PC-3 (cell line): Measurements from ENCODE around the gene CDK16. TPM values are rescaled to one million over a fixed set of nuclear protein-coding genes. Genes with fewer than 3 reads are reported as not detected.

Experiments used
- ATAC-seq: fragments of 200-7000 bp; cut with Tn5 transposase; 2 replicates; pipeline ENCODE4 v1.9.1; 2020; ENCODE audit warnings: mild to moderate bottlenecking, moderate library complexity
- BruUV-seq: library from RNA; stranded (reverse); fragments of 400-500 nt; replicated peaks from 2 replicates; lab custom pipeline; 2021; lab: Mats Ljungman, UMichigan
- CTCF ChIA-PET: fragments of 300-600 bp; sonication (Branson Sonifier 250); formaldehyde crosslinking; loops from one replicate; lab custom pipeline; 2022; ENCODE audit warnings: antibody characterized with exemption; lab: Charles Lee
- POLR2A ChIA-PET: fragments of 300-600 bp; sonication (Branson Sonifier 250); formaldehyde crosslinking; loops from one replicate; lab custom pipeline; 2022; ENCODE audit warnings: antibody characterized with exemption; ENCODE audit not compliant: unreplicated experiment; lab: Charles Lee
- DNase-seq: peaks from one replicate; pipeline ENCODE4 v3.0.0-alpha.2; 2015
- H2AFZ ChIP-seq: fragments of 300-600 bp; sonication (generic); 2 replicates; pipeline ENCODE4 v1.6.0; 2016; ENCODE audit warnings: antibody characterized with exemption, low read length
- H3F3A ChIP-seq: fragments of 300-600 bp; sonication (generic); one replicate; pipeline ENCODE4 v1.6.0; 2017; ENCODE audit warnings: antibody characterized with exemption, low read length, control low read depth, mild to moderate bottlenecking; ENCODE audit not compliant: unreplicated experiment
- H3K27ac ChIP-seq: fragments of 300-600 bp; sonication (generic); 2 replicates; pipeline ENCODE4 v1.5.1; 2016; ENCODE audit warnings: mild to moderate bottlenecking, low read length
- H3K27me3 ChIP-seq: fragments of 300-600 bp; sonication (generic); 2 replicates; pipeline ENCODE4 v1.6.1; 2016; ENCODE audit warnings: low read length, mixed read lengths
- H3K36me3 ChIP-seq: fragments of 300-600 bp; sonication (generic); 2 replicates; pipeline ENCODE4 v1.6.1; 2016; ENCODE audit warnings: low read depth, mixed run types, low read length, mixed read lengths
- H3K4me1 ChIP-seq: fragments of 300-600 bp; sonication (generic); 2 replicates; pipeline ENCODE4 v1.5.1; 2016; ENCODE audit warnings: low read length; ENCODE audit not compliant: insufficient read depth
- H3K4me2 ChIP-seq: fragments of 300-600 bp; sonication (generic); 2 replicates; pipeline ENCODE4 v1.6.0; 2016; ENCODE audit warnings: low read length
- H3K4me3 ChIP-seq: fragments of 300-600 bp; sonication (generic); 2 replicates; pipeline ENCODE4 v1.5.1; 2016; ENCODE audit warnings: mild to moderate bottlenecking, low read length, mixed read lengths
- H3K79me2 ChIP-seq: fragments of 300-600 bp; sonication (generic); 2 replicates; pipeline ENCODE4 v1.6.1; 2017; ENCODE audit warnings: low read length, mixed read lengths
- H3K9ac ChIP-seq: fragments of 300-600 bp; sonication (generic); 2 replicates; pipeline ENCODE4 v1.6.0; 2016; ENCODE audit warnings: mild to moderate bottlenecking, low read length
- H3K9me2 ChIP-seq: fragments of 300-600 bp; sonication (generic); replicated peaks from 2 replicates; pipeline ENCODE4 v1.6.1; 2016; ENCODE audit warnings: mixed run types, low read length, mixed read lengths
- H3K9me3 ChIP-seq: fragments of 300-600 bp; sonication (generic); 2 replicates; pipeline ENCODE4 v1.6.1; 2016; ENCODE audit warnings: low read length, mixed read lengths
- H4K20me1 ChIP-seq: fragments of 300-600 bp; sonication (generic); 2 replicates; pipeline ENCODE4 v1.6.1; 2016; ENCODE audit warnings: low read length, mixed read lengths
- CTCF ChIP-seq: fragments of 300-600 bp; sonication (generic); conservative IDR thresholded peaks from 2 replicates; pipeline ENCODE4 v1.5.1; 2017; ENCODE audit warnings: antibody characterized with exemption, low read depth, mild to moderate bottlenecking, low read length
- EZH2 ChIP-seq: fragments of 300-600 bp; sonication (generic); IDR thresholded peaks from one replicate; pipeline ENCODE4 v1.6.1; 2017; ENCODE audit warnings: antibody characterized with exemption, mild to moderate bottlenecking, low read length; ENCODE audit not compliant: unreplicated experiment
- EZH2phosphoT487 ChIP-seq: fragments of 300-600 bp; sonication (generic); IDR thresholded peaks from 2 replicates; pipeline ENCODE4 v1.6.1; 2018; ENCODE audit warnings: mild to moderate bottlenecking, antibody characterized with exemption, low read length, borderline replicate concordance
- intact Hi-C: fragments of 100-400 bp; cut with micrococcal nuclease; formaldehyde crosslinking; loops from 2 replicates; pipeline ENCODE4 v1.9.0; 2023
- total RNA-seq: library from RNA; depleted of rRNA; stranded (reverse); fragments of >200 nt; gene quantifications from 2 replicates; pipeline ENCODE4 v1.2.3, GENCODE V29; 2014

CDK16 gene
- total RNA-seq, 1 experiment from 2014 or later = 155 TPM

GRCh38 chrX:47209508-47210238 is 8.8 kb upstream of the CDK16 start:
- H3K9me3 ChIP-seq = no peaks in the 10 kb centered on the region
- no peak for ATAC-seq
- 0 out of 2 replicates have a peak, but pooled peaks cover 5% of the 10 kb centered on the region for H3K79me2 ChIP-seq
- H3K27me3 ChIP-seq = no peaks in the 10 kb centered on the region
- no peak for DNase-seq
- H3F3A ChIP-seq = no peaks in the 10 kb centered on the region
- no peak overlapping the region for H3K4me3 ChIP-seq
- BruUV-seq = no TSS peak
- H3K9ac ChIP-seq = no peak overlapping the region
- H3K4me1 ChIP-seq = no peaks in the 10 kb centered on the region
- no peak overlapping the region for H3K4me2 ChIP-seq
- no peaks in the 10 kb centered on the region for H3K9me2 ChIP-seq
- CTCF ChIA-PET = no interaction called here
- H2AFZ ChIP-seq = no peak overlapping the region
- intact Hi-C loops = no loop called here
- H3K27ac ChIP-seq = no peak overlapping the region
- POLR2A ChIA-PET = interaction anchor here (0.5 to 0.7 kb wide), 2 partner anchors 49 to 78 kb away, joined by 3 read pairs; no protein-coding TSS in a partner anchor
- peaks cover 85% of the 10 kb centered on the region for H3K36me3 ChIP-seq
- TF ChIP-seq EZH2 (no peak), CTCF (no peak), EZH2phosphoT487 (no peak)
- no peaks in the 10 kb centered on the region for H4K20me1 ChIP-seq

GRCh38 chrX:47210661-47211425 is 7.6 kb upstream of the CDK16 start:
- Histone ChIP-seq H3K4me1 (peaks cover 8% of the 10 kb centered on the region), H3K4me2 (no peak overlapping the region), H2AFZ (no peak overlapping the region), H3K4me3 (no peak overlapping the region), H3F3A (peaks cover under 1% of the 10 kb centered on the region), H3K9me3 (no peaks in the 10 kb centered on the region), H3K36me3 (peaks cover 85% of the 10 kb centered on the region), H3K9ac (no peak overlapping the region), H3K9me2 (no peaks in the 10 kb centered on the region), H3K27me3 (no peaks in the 10 kb centered on the region), H3K27ac (no peak overlapping the region), H4K20me1 (no peaks in the 10 kb centered on the region), H3K79me2 (no peaks in the 10 kb centered on the region)
- POLR2A ChIA-PET = interaction anchor here (0.5 kb wide), 1 partner anchor 77 kb away, joined by 3 read pairs; no protein-coding TSS in a partner anchor
- TF ChIP-seq EZH2 (no peak), CTCF (no peak), EZH2phosphoT487 (no peak)
- DNase-seq (no peak), ATAC-seq (no peak)
- CTCF ChIA-PET = no interaction called here
- no TSS peak for BruUV-seq
- intact Hi-C loops = no loop called here
